CD1c-positive myeloid dendritic cell (primary cell): ENCODE measurements around the gene CPA1.

Source experiments
- DNase-seq: peaks from one replicate; pipeline ENCODE4 v3.0.0-alpha.2; 2016; ENCODE audit errors: extremely low spot score

CPA1 gene

DNA sequence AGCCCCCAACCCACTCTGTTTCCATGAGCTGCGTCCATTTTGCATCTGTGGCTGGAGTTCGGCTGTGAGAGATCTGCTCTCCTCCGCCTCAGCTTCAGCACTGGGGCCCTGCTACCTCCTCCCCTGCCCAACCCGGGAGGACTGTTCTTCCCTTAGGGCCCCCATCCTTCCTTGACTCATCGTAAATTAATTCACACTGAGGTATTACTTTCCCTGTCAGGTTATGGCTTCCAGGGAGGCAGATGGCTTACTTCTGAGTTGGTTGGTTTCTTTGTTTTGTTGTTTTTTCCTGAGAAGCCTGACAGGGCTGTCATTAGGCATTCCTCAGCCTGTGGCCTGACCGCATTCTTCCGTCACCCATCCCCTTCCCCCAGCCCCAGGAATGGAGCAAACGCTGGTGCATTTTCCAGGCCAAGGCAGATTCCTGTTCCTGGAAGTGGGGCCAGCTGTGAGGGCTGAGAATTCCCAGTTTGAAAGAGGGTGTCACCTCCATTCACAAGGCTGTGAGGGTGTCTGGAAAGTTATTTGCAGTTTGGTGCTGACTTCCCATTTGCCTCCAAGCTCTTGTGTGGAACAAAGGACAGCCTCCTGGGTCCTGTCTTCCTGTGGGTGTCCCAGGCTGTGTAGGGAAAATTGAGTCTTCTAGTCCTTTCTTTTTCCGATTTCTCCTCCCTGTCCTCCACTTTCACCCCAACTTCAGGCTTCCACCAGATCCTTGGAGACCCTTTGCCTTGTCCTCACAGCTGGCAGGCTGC, 24.0 kb upstream of the CPA1 start:
- DNase-seq, result no peak

DNA sequence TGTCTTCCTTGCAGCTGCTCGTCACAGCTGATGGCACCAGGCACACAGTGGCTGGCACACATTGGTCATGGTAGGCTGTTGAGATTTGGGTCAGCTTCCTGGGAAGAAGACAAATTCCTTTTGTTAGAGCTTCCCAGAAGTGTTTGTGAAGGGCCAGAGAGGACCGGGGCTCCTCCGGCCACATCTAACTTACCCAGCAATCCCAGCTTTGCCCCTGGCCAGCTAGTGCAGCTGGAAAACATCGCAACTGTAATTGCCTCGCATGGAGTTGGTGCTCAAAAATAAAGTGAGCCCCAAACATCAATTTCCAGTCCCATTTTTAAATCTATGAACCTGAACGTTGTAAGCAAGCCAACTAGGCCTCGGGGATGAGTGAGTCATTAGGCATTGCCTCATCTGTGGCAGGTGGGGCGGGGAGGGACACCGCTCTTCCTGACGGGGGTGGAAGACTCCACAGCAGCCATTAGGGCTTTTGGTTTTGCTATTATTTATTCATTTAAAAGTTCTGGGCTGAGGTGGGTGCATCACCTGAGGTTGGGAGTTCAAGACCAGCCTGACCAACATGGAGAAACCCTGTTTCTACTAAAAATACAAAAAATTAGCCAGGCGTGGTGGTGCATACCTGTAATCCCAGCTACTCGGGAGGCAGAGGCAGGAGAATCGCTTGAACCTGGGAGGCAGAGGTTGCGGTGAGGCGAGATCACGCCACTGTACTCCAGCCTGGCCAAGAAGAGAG, 23.2 kb upstream of the CPA1 start:
- DNase-seq, result no peak

DNA sequence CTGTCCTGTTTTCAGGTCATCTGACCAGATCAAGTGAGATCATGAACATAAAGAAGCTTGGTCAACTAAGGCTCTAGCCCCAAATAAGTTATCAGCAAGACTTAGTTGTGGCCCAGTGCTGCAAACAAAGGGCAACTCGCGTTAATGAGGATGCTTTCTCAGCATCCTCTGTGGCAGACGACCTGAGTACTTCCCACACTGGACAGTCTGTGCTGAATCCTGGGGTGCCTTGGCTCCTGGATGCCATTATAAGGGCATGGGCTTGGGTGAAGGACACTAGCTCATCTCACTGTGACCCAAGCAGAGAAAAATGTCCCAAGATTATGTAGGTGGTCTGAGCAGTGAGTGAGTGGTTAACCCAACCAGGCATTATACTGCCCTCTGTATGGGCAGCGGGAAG, 21.8 kb upstream of the CPA1 start:
- DNase-seq, result no peak

DNA sequence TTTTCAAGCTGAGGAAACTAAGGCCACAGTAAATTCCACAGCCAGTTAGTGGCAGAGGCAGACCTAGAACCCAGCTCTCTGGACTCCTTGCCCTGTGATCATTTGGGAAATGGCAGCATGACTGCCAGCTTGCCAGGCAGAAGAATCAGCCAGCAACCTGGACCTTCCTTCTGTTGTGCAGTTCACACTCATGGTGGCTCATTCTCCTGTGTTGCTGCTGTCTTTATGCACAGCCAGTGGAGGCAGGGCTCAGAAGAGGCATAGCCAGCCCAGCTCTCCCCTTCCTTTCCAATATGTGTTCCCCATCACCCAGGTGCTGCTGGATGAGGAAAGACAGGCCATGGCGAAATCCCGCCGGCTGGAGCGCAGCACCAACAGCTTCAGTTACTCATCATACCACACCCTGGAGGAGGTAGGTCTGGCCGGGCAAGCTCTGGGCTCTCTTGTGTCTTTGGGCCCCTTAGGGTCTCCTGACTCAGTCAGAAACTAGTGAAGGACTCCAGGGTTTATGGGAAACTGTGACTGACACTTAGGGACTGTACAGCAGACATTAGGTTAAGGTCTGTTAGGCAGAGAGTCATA, 20.9 kb upstream of the CPA1 start:
- no peak for DNase-seq

DNA sequence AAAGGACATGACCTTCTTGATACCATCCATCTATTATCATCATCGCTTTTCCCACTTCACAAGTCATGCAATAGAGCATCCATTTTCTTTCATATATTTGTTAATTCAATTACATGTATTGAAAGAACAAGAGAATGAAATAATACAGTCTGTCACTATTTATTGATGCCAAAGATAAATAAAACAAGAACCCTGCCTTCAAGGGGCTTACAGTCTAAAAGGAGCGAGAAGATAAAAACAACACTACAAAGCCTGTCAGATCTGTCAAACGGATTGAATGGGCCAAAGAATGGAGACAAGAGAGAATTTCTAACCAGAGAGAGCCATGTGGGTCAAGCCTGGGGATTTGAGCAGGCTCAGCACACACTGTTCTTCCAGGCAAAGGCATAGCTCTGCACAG, 19.8 kb upstream of the CPA1 start:
- DNase-seq, result no peak

DNA sequence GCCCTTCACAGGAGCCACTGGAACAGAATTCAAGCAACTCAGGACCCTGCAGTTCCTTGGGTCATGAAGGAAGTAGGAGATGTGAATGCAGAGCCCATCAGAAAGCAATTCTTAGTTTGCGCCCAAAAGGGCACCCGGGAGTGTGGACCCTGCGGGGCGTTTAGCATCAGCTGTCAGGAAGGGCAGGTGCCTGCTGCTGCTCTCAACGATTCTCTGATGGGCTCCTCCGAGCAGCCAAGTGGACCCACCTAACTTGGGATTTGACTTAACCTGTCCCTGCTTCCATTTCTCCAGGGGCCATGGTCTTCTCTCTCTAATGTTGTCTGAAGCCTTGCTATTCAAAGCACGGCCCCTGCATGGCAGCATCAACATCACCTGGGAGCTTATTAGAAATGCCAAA, 18.6 kb upstream of the CPA1 start:
- DNase-seq, result no peak

DNA sequence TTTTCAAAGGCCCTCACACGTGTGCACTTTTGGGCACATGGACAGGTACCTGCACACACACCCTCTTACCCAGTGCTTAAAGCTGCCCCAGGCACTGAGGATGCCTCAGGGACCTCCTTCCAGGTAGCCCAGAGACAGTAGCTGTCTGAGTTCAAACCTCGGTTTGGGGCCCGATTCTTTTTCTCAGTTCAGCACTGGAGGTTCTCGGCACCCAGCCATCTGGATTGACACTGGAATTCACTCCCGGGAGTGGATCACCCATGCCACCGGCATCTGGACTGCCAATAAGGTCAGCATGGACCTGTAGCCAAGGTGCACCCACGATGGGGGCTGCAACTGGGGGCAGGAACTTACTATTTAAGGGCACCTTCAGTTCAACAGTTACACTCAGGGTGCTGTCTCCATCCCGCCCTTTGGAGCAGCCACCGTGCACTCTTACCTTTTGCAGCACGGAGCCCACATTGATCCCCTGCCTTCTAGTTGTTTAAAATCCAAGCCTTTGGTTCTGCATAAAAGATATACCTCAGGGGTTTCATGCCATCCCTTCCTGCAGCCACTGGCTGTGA, 18.0 kb upstream of the CPA1 start:
- no peak for DNase-seq

DNA sequence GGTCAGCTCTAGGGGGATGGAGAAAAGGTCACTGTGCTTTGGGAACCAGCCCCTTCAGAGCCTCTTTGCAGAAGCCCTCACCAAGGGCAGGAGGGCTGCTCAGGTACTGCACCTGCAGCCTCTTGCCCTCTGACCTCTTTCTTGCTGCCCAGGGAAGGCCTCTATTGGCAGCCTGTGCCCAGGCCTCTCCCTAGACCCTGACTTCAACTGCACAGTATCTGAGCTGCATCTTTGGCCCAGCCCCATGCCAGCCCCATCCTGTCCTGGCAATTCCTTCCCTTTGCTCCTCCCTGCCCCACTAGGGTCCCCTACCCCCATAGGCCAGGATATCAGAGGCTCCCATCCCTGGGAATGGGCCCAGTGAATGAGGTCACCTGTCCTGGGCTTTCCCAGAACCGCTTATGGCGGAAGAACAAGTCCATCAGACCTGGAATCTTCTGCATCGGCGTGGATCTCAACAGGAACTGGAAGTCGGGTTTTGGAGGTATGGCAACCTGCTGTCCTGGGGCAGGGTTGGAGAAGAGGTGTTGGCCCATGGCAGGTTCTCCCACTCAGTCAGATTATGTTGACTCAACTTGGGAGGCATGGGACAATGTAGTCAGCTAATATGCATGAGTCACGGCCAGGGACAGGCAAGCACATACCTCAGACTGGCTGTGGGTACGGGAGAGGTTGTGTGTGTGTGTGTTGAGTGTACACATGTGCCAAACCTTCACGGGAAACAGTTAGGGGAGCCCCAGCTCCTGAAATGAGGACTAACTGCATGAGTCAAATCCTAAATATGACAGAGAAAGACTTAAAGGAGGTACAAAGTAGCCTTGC, 17.1 kb upstream of the CPA1 start:
- no peak for DNase-seq

DNA sequence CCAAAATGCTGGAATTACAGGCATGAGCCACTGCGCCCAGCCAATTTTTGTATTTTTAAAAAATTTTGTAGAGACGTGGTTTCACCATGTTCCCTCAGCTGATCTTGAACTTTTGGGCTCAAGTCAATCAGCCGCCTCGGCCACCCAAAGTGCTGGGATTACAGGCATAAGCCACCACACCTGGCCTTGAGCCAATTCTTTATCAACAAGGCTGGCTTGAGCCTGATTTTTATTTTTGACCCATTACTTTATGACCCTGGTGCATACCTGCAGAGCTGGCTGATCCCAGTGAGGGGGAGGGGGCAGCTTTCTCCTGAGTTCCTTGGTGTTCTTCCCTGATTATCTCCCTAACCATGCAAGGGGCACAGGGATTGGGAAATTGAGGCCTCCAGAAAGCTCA, 15.8 kb upstream of the CPA1 start:
- no peak for DNase-seq

DNA sequence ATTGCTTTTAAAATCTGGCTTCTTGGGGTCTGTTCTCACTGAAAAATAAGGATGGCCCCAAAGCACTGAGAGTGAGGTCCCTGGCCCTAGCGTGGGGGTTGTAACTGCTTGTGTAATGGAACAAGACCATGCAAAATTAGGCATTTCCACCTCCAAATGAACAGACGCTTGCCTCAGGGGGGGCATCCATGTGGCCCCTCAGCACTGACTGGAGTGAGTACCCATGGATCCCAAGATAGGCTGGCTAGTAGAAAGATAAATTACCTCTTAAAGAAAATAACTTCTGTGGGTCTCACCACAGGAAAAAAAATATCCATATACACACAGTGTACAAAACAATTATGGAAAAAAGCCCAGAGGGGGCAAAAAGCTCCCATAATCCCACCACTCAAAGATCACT, 15.2 kb upstream of the CPA1 start:
- DNase-seq, result no peak

DNA sequence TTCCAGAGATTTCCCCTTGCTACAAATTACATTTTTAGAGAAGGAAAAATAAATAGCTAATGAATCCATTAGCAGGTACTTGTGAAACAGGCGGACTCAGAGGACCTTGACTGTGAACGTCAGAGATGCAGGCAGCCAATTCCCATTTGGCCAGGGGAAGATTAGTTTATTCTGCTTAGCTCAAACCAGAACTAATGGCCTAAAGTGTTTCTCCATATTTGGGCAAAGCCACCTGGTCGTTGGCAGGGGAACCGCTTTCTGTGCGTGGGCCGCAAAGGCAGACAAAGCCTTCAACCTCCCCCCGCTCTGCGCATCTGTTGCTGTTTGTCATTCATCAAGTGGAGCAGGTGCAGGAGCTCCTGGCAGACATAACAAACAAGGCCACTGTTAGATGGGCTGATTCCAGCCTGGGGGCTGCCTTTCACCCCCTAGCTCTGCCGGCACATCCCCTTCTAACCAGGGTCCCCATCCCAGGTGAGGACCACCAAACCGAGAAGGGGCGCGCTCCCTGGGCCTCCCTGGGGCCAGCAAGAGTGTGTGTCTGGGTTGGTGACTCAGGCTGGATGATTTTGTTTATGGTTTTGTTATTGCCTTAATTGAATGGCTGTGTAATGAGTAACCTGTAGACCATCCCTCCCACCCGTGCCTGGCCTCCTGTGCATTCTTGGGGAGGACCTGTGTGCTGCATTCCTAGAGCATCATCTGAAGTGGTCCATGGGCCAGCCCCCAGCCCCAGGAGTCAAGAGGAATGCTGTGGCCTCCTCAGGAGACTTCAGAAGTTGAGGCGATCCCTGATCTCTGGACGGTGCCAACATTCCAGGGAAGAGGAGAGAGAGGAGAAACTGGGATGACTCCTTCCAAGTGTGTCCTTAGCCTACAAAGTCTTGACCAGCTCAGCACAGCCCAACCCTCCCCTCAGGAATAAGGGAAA, 14.5 kb upstream of the CPA1 start:
- DNase-seq, result no peak

DNA sequence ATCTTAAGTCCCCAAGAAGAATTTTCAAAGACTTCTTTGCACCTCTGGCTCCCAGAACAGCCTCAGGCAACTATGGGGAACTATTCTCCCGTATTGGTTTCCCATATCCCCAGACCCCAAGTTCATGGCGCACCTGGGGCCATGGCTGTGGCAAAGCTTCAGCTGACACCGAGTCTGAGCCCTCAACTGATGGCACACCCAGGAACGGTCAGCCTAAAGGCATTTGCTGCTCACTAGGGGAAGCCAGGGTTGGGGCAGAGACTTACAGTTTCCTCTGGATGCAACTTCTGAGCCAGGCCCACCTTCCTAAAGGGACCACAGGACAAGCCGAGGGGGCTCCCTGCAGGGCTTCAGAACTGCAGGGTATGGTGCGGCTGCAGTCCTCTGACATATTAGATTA, 13.7 kb upstream of the CPA1 start:
- DNase-seq, result no peak

DNA sequence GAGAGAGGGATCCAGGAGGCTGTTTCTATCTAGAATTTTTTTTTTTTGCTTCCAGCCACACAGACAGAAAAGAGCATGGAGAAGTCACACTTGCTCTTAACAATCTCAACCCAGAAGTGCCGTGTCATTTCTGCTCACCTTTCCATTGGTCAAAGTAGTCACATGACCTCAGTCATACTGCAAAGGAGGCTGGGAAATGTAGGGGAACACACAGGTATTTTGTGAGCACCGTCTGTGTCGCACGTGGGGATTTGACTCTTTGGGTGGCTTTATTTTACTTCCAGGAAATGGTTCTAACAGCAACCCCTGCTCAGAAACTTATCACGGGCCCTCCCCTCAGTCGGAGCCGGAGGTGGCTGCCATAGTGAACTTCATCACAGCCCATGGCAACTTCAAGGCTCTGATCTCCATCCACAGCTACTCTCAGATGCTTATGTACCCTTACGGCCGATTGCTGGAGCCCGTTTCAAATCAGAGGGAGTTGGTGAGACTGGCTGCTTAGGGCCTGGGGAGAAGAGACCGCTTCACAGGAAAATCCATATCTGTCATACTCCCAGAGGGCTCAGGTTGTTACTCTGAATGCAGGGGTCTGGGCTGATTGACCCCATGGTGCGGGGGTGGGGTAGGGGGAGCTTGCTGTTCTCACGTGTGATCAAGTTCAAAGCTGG, 13.1 kb upstream of the CPA1 start:
- no peak for DNase-seq

DNA sequence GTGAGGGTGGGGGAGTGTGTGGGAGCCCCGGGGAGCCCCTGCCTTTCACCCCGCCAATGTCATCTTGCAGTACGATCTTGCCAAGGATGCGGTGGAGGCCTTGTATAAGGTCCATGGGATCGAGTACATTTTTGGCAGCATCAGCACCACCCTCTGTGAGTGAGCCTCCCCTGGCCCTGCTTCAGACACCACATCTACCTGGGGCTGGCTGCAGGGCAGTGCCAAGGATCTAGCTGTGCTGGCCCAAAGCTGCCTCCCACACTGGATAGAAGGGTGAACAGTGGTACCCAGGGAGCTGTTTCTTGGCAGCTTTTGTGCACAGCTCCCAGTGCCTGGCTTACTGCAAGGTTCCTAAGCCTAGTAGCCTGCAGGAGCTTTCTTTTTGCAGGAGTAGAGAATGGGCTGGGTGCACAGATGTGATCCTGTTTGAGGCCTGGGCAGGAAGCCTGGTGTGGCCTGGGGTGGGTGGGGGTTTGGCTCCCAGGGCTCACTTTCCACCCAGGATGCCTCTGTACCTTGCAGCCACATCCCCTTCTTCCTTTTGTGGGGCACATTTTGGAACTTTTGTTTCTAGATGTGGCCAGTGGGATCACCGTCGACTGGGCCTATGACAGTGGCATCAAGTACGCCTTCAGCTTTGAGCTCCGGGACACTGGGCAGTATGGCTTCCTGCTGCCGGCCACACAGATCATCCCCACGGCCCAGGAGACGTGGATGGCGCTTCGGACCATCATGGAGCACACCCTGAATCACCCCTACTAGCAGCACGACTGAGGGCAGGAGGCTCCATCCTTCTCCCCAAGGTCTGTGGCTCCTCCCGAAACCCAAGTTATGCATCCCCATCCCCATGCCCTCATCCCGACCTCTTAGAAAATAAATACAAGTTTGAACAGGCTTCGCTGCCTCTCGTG, 12.2 kb upstream of the CPA1 start:
- no peak for DNase-seq

DNA sequence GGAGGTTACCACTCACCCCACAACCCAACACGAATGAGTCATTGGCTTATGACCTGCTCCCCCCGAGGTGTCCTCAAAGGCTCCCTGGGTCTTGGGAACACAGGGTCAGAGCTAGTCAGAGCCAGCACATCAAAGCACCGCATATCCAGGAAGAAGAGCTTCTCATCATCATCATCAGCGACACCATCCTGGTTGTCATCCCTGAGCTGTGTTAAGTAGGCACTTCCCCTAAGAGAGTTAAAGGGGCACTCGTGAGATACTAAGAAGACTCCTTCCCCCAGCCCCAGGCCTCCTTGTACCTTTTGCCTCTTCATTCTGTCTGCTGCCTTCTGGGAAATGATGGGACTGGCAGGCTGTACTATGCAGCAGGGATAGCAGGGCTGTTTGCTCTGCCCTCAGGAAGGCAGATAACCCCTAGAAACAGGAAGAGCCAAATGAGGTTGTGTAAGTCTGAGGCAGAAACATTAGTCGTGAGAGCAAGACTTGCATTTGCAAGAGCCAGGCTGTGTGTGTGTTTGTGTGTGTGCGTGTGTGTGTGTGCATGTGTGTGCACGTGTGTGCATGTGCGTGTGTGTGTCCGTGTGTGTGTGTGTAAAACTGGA, 11.1 kb upstream of the CPA1 start:
- peak; percentile 34 for DNase-seq

DNA sequence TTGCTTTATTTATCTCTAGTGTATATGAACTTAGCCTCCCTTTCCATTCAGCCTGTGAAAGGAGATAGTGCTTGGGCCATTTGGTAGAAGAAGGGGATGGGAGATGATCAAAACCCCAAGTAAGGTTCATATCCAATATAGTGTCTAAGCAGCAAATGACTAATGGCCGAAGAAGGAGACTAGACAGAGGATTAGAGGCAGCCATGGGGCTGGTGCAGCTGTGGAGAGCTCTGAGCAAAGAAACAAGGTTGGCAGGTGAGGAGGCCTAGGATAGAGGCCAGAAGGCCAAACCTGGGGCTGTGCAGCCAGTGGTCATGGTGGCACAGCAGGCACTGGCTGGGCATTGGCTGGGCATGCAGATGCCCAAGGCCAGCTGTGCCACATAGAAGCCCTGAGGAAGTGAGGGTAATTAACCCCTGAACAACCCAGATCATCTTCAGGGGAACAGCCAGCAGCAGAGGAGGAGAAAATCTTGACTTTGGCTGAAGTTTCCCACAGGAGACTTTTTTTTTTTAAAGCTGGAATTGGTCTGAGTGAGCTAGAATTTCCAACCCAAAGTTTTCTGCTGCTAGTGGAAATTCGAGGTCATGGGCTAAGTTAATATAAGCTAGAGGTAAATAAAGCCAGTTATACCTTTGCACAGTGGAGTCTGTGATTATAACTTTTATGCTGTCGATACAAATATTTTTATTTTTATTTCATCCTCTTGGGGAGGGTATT, 10.3 kb upstream of the CPA1 start:
- no peak for DNase-seq

DNA sequence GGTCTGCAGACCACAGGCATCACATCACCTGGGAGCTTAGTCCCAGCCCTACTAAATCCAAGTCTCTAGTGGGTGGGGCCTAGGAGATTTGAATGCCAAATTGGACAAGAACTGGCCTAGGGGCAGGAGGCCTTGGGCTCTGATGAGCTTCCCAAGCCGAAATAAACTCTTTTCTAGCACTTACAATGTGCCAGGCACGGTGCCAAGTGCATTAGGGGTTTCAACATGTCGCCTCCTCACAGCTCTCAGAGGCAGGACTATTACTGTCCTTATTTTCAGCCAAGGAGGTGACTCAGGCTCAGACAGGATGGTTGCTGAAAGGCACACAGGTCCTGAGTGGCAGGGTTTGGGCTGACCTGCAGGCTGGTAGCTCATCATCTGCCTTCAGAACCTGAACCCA, 9.2 kb upstream of the CPA1 start:
- DNase-seq, result no peak
